SK-N-SH (cell line): ENCODE measurements around the gene RABGGTA. TPM values are rescaled to one million over a fixed set of nuclear protein-coding genes. Genes with fewer than 3 reads are reported as not detected.

Source experiments
- CTCF ChIA-PET: fragments of 300-600, 350-600 bp; formaldehyde crosslinking; extraction: SDS; loops from one replicate; lab custom pipeline; 2021; lab: Yijun Ruan, JAX
- POLR2A ChIA-PET: fragments of 350-600 bp; sonication (Branson Sonifier 250); formaldehyde crosslinking; extraction: SDS; loops from one replicate; lab custom pipeline; 2020; ENCODE audit warnings: antibody characterized with exemption, inconsistent platforms; lab: Yijun Ruan, JAX
- DNase-seq: peaks from one replicate; pipeline ENCODE4 v3.0.0; 2012
- H2AFZ ChIP-seq: fragments of 200-600 bp; sonication (generic); 2 replicates; pipeline ENCODE4 v1.8.1; 2016; ENCODE audit warnings: antibody characterized with exemption, mild to moderate bottlenecking, low read depth
- H3F3A ChIP-seq: fragments of 200-600 bp; sonication (generic); replicated peaks from 2 replicates; pipeline ENCODE3; 2016; ENCODE audit warnings: antibody characterized with exemption, mild to moderate bottlenecking; ENCODE audit not compliant: insufficient read depth
- H3K27ac ChIP-seq, 2 experiments: fragments of 200-500 bp in 1 of 2; fragments of 200-600 bp in 1 of 2; sonication (Bioruptor generic) in 1 of 2; sonication (generic), shearing (Covaris generic) in 1 of 2; 2 replicates each; pipeline versions ENCODE4 v1.5.1 to v1.6.1; 2014 to 2016; ENCODE audit warnings: low read depth in 2 of 2, inconsistent platforms in 1 of 2, low read length in 1 of 2, mild to moderate bottlenecking in 1 of 2, mixed read lengths in 1 of 2
- H3K27me3 ChIP-seq: fragments of 200-600 bp; sonication (generic), shearing (Covaris generic); 2 replicates; pipeline ENCODE4 v1.6.1; 2016; ENCODE audit warnings: mixed run types; ENCODE audit not compliant: insufficient read depth
- H3K36me3 ChIP-seq, 2 experiments: fragments of 200-500 bp in 1 of 2; fragments of 200-600 bp in 1 of 2; sonication (Bioruptor generic) in 1 of 2; sonication (generic) in 1 of 2; replicated peaks in 1 of 2; 2 replicates each; pipeline versions ENCODE3 to v1.5.1; 2014 to 2016; ENCODE audit warnings: low read length in 1 of 2, mild to moderate bottlenecking in 1 of 2; ENCODE audit not compliant: insufficient read depth in 2 of 2, control insufficient read depth in 1 of 2
- H3K4me1 ChIP-seq, 2 experiments: fragments of 200-500 bp in 1 of 2; fragments of 200-600 bp in 1 of 2; sonication (Bioruptor generic) in 1 of 2; sonication (generic), shearing (Covaris generic) in 1 of 2; 2 replicates each; pipeline versions ENCODE4 v1.5.1 to v1.6.1; 2014 to 2016; ENCODE audit warnings: low read depth in 1 of 2, low read length in 1 of 2, mixed run types in 1 of 2; ENCODE audit not compliant: insufficient read depth in 2 of 2, control insufficient read depth in 1 of 2
- H3K4me2 ChIP-seq: fragments of 200-600 bp; sonication (generic), shearing (Covaris generic); 2 replicates; pipeline ENCODE4 v1.6.1; 2017; ENCODE audit warnings: mixed run types
- H3K4me3 ChIP-seq, 2 experiments: fragments of 200-500 bp in 1 of 2; fragments of 200-600 bp in 1 of 2; sonication (Bioruptor generic) in 1 of 2; sonication (generic), shearing (Covaris generic) in 1 of 2; 2 replicates each; pipeline versions ENCODE4 v1.5.1 to v1.8.1; 2014 to 2016; ENCODE audit warnings: low read depth in 2 of 2, inconsistent platforms in 1 of 2, low read length in 1 of 2, mild to moderate bottlenecking in 1 of 2, mixed read lengths in 1 of 2, moderate library complexity in 1 of 2
- H3K79me2 ChIP-seq: fragments of 200-600 bp; sonication (generic); 2 replicates; pipeline ENCODE4 v1.8.1; 2017; ENCODE audit warnings: mild to moderate bottlenecking; ENCODE audit not compliant: insufficient read depth
- H3K9ac ChIP-seq: fragments of 200-600 bp; sonication (generic); 2 replicates; pipeline ENCODE4 v1.6.1; 2017; ENCODE audit warnings: mixed run types
- H3K9me2 ChIP-seq: fragments of 200-600 bp; sonication (generic); 2 replicates; pipeline ENCODE4 v1.6.1; 2017; ENCODE audit warnings: mixed run types
- H3K9me3 ChIP-seq: fragments of 200-600 bp; sonication (generic); 2 replicates; pipeline ENCODE4 v1.6.1; 2017; ENCODE audit warnings: mixed run types, mild to moderate bottlenecking, moderate library complexity
- H4K20me1 ChIP-seq: fragments of 200-600 bp; sonication (generic); 2 replicates; pipeline ENCODE4 v1.6.1; 2017; ENCODE audit warnings: mild to moderate bottlenecking, mixed run types; ENCODE audit not compliant: insufficient read depth
- CHD2 ChIP-seq: fragments of 150-350 bp; IDR thresholded peaks from 2 replicates; pipeline ENCODE4 v1.6.1; 2018; ENCODE audit warnings: low read length; ENCODE audit not compliant: partially characterized antibody
- EZH2phosphoT487 ChIP-seq: fragments of 200-600 bp; sonication (generic); IDR thresholded peaks from 2 replicates; pipeline ENCODE4 v1.6.1; 2017; ENCODE audit warnings: low read depth, mixed run types, mild to moderate bottlenecking, antibody characterized with exemption, moderate library complexity, borderline replicate concordance
- FOSL2 ChIP-seq: IDR thresholded peaks from 2 replicates; pipeline ENCODE4 v1.4.0; 2012; ENCODE audit warnings: low read depth, mild to moderate bottlenecking, moderate library complexity, borderline replicate concordance
- FOXM1 ChIP-seq: IDR thresholded peaks from 2 replicates; pipeline ENCODE4 v1.4.0; 2012; ENCODE audit warnings: low read depth, mild to moderate bottlenecking
- GABPA ChIP-seq: IDR thresholded peaks from 2 replicates; pipeline ENCODE4 v1.4.0; 2012; ENCODE audit warnings: low read depth, mild to moderate bottlenecking
- GATA2 ChIP-seq: sonication (generic); formaldehyde crosslinking; IDR thresholded peaks from 2 replicates; pipeline ENCODE4 v1.5.0; 2020; ENCODE audit warnings: mild to moderate bottlenecking, missing genetic modification reagents
- MEF2A ChIP-seq: IDR thresholded peaks from 2 replicates; pipeline ENCODE4 v1.4.0; 2012; ENCODE audit warnings: low read depth, borderline replicate concordance
- MXI1 ChIP-seq: IDR thresholded peaks from 2 replicates; pipeline ENCODE4 v1.6.1; 2012; ENCODE audit warnings: mild to moderate bottlenecking, low read depth, low read length, improper control_type of control experiment
- NFIC ChIP-seq: IDR thresholded peaks from 2 replicates; pipeline ENCODE4 v1.4.0; 2012; ENCODE audit warnings: borderline replicate concordance
- NRF1 ChIP-seq: IDR thresholded peaks from 2 replicates; pipeline ENCODE4 v1.6.1; 2012; ENCODE audit warnings: low read depth, mild to moderate bottlenecking, low read length
- PBX3 ChIP-seq: IDR thresholded peaks from 2 replicates; pipeline ENCODE4; 2012
- POLR2AphosphoS5 ChIP-seq: IDR thresholded peaks from 2 replicates; pipeline ENCODE4 v1.6.1; 2012; ENCODE audit warnings: low read depth, low read length
- RCOR1 ChIP-seq: fragments of 150-350 bp; IDR thresholded peaks from 2 replicates; pipeline ENCODE4 v1.6.1; 2017; ENCODE audit warnings: antibody characterized with exemption, low read length
- SIN3A ChIP-seq: IDR thresholded peaks from 2 replicates; pipeline ENCODE4 v1.6.1; 2012; ENCODE audit warnings: low read depth, mild to moderate bottlenecking, low read length, moderate library complexity, borderline replicate concordance
- TAF1 ChIP-seq: IDR thresholded peaks from 2 replicates; pipeline ENCODE4 v1.6.1; 2012; ENCODE audit warnings: low read depth, mild to moderate bottlenecking, low read length, moderate library complexity, borderline replicate concordance
- TCF12 ChIP-seq: IDR thresholded peaks from 2 replicates; pipeline ENCODE4 v1.4.0; 2012
- USF1 ChIP-seq: IDR thresholded peaks from 2 replicates; pipeline ENCODE4 v1.4.0; 2012; ENCODE audit warnings: low read depth, borderline replicate concordance
- YY1 ChIP-seq: IDR thresholded peaks from 2 replicates; pipeline ENCODE4 v1.4.0; 2012; ENCODE audit warnings: low read depth, mild to moderate bottlenecking
- WGBS: methylation state at CpG from one replicate; pipeline ENCODE4 v1.1.6; 2017; ENCODE audit warnings: low lambda C conversion rate; 5-methylcytosine and 5-hydroxymethylcytosine counted together
- polyA plus RNA-seq, 3 experiments: library from polyadenylated mRNA; depleted of rRNA; stranded (reverse); fragments of >200 nt; gene quantifications; 2 replicates each; pipeline ENCODE4 v1.2.3, GENCODE V29; 2012
- TF ChIP-seq, protein P1 (sequence below): IDR thresholded peaks from 2 replicates; pipeline ENCODE4 v1.4.0; 2012; ENCODE audit warnings: low read depth
- TF ChIP-seq, protein P2 (sequence below): fragments of 200-600 bp; sonication (generic); IDR thresholded peaks from 2 replicates; pipeline ENCODE4 v1.6.1; 2017; ENCODE audit warnings: antibody characterized with exemption, mild to moderate bottlenecking, moderate library complexity

The RABGGTA gene
- polyA plus RNA-seq, 1 of the 3 experiments (the other 2 are of a cell fraction): 59.4 TPM

- CTCF ChIA-PET: interaction anchor here (0.6 to 8.1 kb wide), 9 partner anchors 8 to 209 kb away, joined by 3 to 191 read pairs (median 7); partner anchors contain the start of genes CIDEB, LTB4R2, MDP1 and TINF2
- Histone ChIP-seq H2AFZ (peak overlapping the region; percentile 90; the same call in 1 of the 2 replicates), H3K9ac (peak overlapping the region; percentile 82), H3K4me3 (peak overlapping the region; percentile 92 to 93), H3F3A (peaks cover 18% of the 10 kb centered on the region), H3K27me3 (no peaks in the 10 kb centered on the region), H3K4me2 (peak overlapping the region; percentile 98), H3K9me2 (no peaks in the 10 kb centered on the region), H3K9me3 (no peaks in the 10 kb centered on the region), H3K36me3 (peaks cover 38 to 49% of the 10 kb centered on the region in 2 experiments), H3K4me1 (peaks cover 13 to 14% of the 10 kb centered on the region in 2 experiments), H3K79me2 (peaks cover 28% of the 10 kb centered on the region), H4K20me1 (no peaks in the 10 kb centered on the region), H3K27ac (peak overlapping the region in 1 of 2 experiments; percentile 69; a peak in 1 of 4 replicates)
- TF ChIP-seq MEF2A (no peak), MXI1 (no peak), TCF12 (no peak), CHD2 (no peak), NRF1 (no peak)
- DNase-seq: no peak
- 25% methylated on average over 16 of the region's 16 CpGs for WGBS
- POLR2A ChIA-PET: interaction anchor here (2.0 to 4.5 kb wide), 2 partner anchors 29 to 58 kb away, joined by 6 to 27 read pairs; partner anchors contain the start of genes RABGGTA and TINF2
Observed at GRCh38 chr14:24300326-24300980, 29.1 kb upstream of the RABGGTA start.

DNA sequence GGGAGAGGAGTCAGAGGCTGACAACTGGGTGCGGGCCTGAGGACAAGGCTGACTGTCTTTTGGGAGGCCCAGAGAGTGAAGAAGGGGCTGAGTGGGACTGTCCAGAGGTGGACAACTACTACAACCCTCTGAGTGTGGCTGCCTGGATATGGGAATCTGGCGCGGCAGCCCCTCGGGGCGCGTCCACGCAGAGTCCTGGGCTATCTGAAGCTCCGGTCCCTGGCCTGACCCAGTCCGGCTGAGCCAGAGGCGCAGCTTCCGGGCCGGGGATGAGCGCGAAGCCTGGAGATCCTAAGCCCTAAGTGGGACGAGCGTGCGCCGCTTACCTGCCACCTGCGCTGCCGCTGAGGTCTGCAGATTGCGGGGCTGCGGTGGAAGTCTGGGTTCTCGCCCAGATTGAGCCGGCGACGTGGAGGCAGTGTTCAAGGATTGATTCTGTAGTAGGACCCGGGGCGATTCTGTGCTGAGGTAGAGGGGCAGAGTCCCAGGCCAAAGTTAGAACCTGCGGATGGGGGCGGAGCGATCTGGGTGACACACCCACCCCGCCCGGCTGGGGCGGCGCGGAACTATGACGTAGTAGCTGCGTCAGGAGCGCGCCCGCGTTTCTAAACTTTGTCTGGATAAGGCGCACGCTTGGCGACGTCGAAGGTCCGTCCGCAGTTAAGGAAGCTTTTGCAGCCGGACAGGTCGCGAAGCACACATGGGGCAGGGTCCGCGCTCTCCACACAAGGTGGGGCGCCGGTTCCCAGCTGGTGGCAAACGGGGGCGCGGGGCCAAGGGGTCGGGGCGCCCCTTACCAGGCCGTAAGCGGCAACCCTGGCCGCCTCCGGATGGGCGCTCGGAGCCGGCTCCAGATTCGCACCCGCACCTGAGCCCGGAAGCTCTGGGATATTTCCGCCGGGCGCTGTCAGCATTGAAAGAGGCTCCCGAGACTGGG, 28.1 kb upstream of the RABGGTA start, which contains the start of the genes DHRS1 and NOP9:
DHRS1 (minus strand) TSS at position 526 of the 937 bp plus-strand sequence. CDS start 674 bp downstream, outside the sequence.
NOP9 (plus strand) TSS at position 596 of the 937 bp plus-strand sequence; CDS start at position 701, 105 bp downstream.
- H3K79me2 ChIP-seq: peaks cover 28% of the 10 kb centered on the region
- no peaks in the 10 kb centered on the region for H4K20me1 ChIP-seq
- H3K4me2 ChIP-seq: peak within 1 kb of the TSS; percentile 98
- peak within 1 kb of the TSS; percentile 63 to 69; a peak in 3 of 4 replicates for H3K27ac ChIP-seq
- no peaks in the 10 kb centered on the region for H3K9me2 ChIP-seq
- DNase-seq: peak; percentile 97
- peaks cover 21% of the 10 kb centered on the region for H3F3A ChIP-seq
- H3K4me3 ChIP-seq: peak within 1 kb of the TSS; percentile 92 to 93
- POLR2A ChIA-PET: interaction anchor here (1.0 to 4.5 kb wide), 4 partner anchors 8 to 57 kb away, joined by 4 to 27 read pairs (median 5); partner anchors contain the start of genes CIDEB, RABGGTA and TINF2
- no peaks in the 10 kb centered on the region for H3K27me3 ChIP-seq
- CTCF ChIA-PET: interaction anchor here (0.8 to 8.1 kb wide), 9 partner anchors 9 to 208 kb away, joined by 3 to 191 read pairs (median 20); partner anchors contain the start of genes CHMP4A, CIDEB, LTB4R2 and MDP1
- no peaks in the 10 kb centered on the region for H3K9me3 ChIP-seq
- H2AFZ ChIP-seq: peak within 1 kb of the TSS; percentile 90; the same call in 1 of the 2 replicates
- WGBS: under 1% methylated on average over 44 of the region's 75 CpGs
- peak within 1 kb of the TSS; percentile 82 for H3K9ac ChIP-seq
- peaks cover 13 to 14% of the 10 kb centered on the region in 2 experiments for H3K4me1 ChIP-seq
- H3K36me3 ChIP-seq: peaks cover 41 to 48% of the 10 kb centered on the region in 2 experiments
- peak; percentile 76 for TF ChIP-seq POLR2AphosphoS5
- no peak for TF ChIP-seq YY1
- TF ChIP-seq USF1: no peak
- TF ChIP-seq, protein P1, sequence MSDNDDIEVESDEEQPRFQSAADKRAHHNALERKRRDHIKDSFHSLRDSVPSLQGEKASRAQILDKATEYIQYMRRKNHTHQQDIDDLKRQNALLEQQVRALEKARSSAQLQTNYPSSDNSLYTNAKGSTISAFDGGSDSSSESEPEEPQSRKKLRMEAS: peak; percentile 92
- TF ChIP-seq GABPA: 0 out of 2 replicates have a peak, but pooled peaks have one; percentile 20
- TF ChIP-seq MXI1: peak; percentile 97
- no peak for TF ChIP-seq FOXM1
- peak; percentile 94 for TF ChIP-seq SIN3A
- peak; percentile 14; the same call in 1 of the 2 replicates for TF ChIP-seq TCF12
- TF ChIP-seq NFIC: no peak
- no peak for TF ChIP-seq GATA2
- TF ChIP-seq MEF2A: no peak
- TF ChIP-seq TAF1: peak; percentile 54; the same call in 1 of the 2 replicates
- peak; percentile 11; the same call in 1 of the 2 replicates for TF ChIP-seq FOSL2
- 0 out of 2 replicates have a peak, but pooled peaks have one; percentile 27 for TF ChIP-seq RCOR1
- TF ChIP-seq EZH2phosphoT487: no peak
- TF ChIP-seq PBX3: no peak
- TF ChIP-seq, protein P2, sequence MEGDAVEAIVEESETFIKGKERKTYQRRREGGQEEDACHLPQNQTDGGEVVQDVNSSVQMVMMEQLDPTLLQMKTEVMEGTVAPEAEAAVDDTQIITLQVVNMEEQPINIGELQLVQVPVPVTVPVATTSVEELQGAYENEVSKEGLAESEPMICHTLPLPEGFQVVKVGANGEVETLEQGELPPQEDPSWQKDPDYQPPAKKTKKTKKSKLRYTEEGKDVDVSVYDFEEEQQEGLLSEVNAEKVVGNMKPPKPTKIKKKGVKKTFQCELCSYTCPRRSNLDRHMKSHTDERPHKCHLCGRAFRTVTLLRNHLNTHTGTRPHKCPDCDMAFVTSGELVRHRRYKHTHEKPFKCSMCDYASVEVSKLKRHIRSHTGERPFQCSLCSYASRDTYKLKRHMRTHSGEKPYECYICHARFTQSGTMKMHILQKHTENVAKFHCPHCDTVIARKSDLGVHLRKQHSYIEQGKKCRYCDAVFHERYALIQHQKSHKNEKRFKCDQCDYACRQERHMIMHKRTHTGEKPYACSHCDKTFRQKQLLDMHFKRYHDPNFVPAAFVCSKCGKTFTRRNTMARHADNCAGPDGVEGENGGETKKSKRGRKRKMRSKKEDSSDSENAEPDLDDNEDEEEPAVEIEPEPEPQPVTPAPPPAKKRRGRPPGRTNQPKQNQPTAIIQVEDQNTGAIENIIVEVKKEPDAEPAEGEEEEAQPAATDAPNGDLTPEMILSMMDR: no peak
- peak; percentile 66 for TF ChIP-seq CHD2
